Measurements from ENCODE around the gene SDE2.

The SDE2 gene

DNA sequence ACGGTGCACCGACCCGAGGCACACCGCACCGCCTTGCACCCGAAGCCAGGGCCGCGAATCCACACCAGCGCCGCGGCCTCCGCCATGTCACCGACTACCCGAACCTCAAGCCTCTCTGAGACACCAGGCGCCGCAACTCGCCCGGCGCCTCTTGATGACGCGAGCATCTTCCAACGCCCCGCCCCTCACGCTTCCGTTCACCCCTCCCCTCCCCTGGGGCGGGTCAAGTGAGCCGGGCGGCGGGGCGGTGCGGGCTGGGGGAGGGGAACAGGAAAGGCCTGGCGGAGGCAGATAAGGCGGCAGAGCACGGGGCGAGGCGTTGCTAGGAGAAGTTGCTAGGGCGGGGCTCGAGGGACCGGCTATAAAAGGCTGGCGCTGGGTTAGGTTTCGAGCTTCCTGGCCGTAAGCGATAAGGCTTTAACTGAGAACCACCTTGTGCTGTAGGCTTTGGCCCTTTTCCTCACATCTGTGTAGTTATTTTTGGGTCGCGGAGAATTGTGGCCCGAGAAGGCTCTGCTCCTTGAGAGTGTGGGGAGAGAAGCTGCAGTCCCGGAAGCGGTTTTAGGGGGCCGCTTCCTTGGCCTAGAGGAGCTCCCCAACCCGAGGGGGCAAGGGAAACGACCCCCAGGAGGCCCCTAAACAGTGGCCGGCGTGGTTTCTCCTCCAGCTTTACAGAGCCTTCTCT, at the start of gene SDE2:
TSS of gene SDE2 (minus strand) at position 117 of the 685 bp plus-strand sequence. CDS start at position 86, 31 bp downstream.
- Histone ChIP-seq H2AFZ (ENCODE audit: low read depth, low read length) (peak within 1 kb of the TSS; percentile 74), H3K27me3 (ENCODE audit: insufficient read depth, low read length) (no peaks in the 10 kb centered on the region)

DNA sequence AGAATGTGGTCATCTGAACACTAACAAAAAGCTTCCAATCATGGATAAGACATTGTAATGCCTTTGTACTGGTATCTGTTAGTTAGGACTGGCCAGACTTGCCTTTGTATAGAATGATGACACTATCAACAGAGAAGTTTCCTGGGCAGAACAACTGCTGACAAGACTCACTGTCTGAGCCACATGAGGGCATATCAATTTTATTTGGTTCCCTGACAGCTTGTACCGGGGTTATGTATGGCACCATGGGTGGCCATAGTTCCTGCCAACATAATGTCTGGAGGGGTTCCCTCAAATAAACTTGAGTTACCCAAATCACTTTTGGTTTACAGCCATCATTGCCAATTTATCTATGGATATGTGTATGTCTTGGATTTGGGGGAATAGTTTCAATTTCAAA, 49.7 kb upstream of the SDE2 start:
- Histone ChIP-seq H3K36me3 (ENCODE audit: insufficient read depth, low read length) (no peaks in the 10 kb centered on the region), H3K4me1 (ENCODE audit: insufficient read depth, low read length) (peaks cover 2% of the 10 kb centered on the region), H2AFZ (ENCODE audit: low read depth, low read length) (no peak overlapping the region), H3K9me3 (ENCODE audit: low read length) (no peaks in the 10 kb centered on the region), H3K27me3 (ENCODE audit: insufficient read depth, low read length) (no peaks in the 10 kb centered on the region), H3K4me3 (ENCODE audit: low read length) (no peak overlapping the region)

More for the DNA sequence above, at the start of gene SDE2:
- Histone ChIP-seq H3K4me1 (ENCODE audit: insufficient read depth, low read length) (peaks cover 39% of the 10 kb centered on the region), H3K4me3 (ENCODE audit: low read length) (peak within 1 kb of the TSS; percentile 90), H3K9me3 (ENCODE audit: low read length) (no peaks in the 10 kb centered on the region), H3K36me3 (ENCODE audit: insufficient read depth, low read length) (peaks cover 8% of the 10 kb centered on the region)

DNA sequence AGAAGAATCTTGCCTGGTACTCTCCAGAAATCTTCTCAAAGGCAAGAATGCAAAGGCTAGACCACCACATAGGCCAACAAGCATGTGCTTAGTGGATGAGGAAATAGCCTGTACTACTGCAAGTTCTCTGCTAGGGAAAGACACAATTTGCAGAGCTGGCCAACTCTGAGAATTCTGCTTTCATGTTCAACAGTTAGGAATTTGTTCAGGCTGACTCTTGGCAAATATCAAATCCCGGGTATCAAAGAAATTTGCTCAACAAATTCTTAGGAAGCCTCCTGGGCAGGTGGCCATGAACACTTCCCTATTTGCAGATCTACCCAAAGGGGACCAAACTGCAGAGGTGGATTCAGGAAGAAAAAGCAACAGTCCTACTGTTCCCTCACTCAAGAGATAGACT, 48.4 kb upstream of the SDE2 start:
- no peak overlapping the region for H3K4me3 ChIP-seq (ENCODE audit: low read length)
- H3K4me1 ChIP-seq (ENCODE audit: insufficient read depth, low read length): peaks cover 2% of the 10 kb centered on the region
- H3K36me3 ChIP-seq (ENCODE audit: insufficient read depth, low read length): no peaks in the 10 kb centered on the region
- peaks cover 2% of the 10 kb centered on the region for H3K9me3 ChIP-seq (ENCODE audit: low read length)
- no peak overlapping the region for H2AFZ ChIP-seq (ENCODE audit: low read depth, low read length)
- H3K27me3 ChIP-seq (ENCODE audit: insufficient read depth, low read length): no peaks in the 10 kb centered on the region

DNA sequence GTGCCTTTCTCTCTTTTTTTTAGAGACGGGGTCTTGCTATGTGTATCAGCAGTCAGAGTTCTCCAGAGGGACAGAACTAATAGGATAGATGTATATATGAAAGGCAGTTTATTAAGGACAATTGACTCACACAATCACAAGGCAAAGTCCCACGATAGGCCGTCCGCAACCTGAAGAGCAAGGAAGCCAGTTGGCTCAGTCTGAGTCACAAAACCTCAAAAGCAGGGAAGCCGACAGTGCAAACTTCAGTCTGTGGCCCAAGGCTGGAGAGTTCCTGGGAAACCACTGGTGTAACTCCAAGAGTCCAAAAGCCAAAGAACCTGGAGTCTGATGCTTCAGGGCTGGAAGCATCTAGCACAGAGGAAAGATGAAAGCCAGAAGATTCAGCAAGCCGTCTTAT, 47.1 kb upstream of the SDE2 start:
- Histone ChIP-seq H3K27me3 (ENCODE audit: insufficient read depth, low read length) (no peaks in the 10 kb centered on the region), H3K36me3 (ENCODE audit: insufficient read depth, low read length) (no peaks in the 10 kb centered on the region), H3K4me3 (ENCODE audit: low read length) (no peak overlapping the region), H3K9me3 (ENCODE audit: low read length) (peaks cover 2% of the 10 kb centered on the region), H3K4me1 (ENCODE audit: insufficient read depth, low read length) (peaks cover 2% of the 10 kb centered on the region), H2AFZ (ENCODE audit: low read depth, low read length) (no peak overlapping the region)

DNA sequence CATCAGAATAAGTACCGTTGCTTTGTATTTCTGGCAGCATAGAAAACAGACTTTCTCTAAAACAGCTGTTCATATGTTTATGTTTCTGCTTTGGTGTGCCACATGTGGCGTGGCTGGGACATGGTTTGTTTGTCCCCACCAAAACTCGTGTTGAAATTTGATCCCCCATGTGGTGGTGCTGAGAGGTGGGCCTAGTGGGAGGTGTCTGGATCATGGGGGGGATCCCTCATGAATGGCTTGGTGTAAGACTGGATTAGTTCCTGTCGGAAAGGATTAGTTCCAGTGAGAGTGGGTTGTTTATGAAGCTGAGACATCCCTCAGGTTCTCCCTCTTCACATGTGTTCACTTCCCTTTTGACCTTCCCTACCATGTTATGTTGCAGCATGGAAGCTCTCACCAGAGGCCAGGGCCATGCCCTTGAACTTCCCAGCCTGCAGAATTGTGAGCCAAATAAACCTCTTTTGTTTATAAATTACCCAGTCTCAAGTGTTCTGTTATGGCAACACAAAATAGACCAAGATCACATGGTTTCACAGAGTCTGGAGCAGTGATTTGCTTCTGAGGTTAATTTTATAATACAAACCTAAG, 45.5 kb upstream of the SDE2 start:
- peaks cover 2% of the 10 kb centered on the region for H3K4me1 ChIP-seq (ENCODE audit: insufficient read depth, low read length)
- H3K36me3 ChIP-seq (ENCODE audit: insufficient read depth, low read length): no peaks in the 10 kb centered on the region
- H3K4me3 ChIP-seq (ENCODE audit: low read length): no peak overlapping the region

DNA sequence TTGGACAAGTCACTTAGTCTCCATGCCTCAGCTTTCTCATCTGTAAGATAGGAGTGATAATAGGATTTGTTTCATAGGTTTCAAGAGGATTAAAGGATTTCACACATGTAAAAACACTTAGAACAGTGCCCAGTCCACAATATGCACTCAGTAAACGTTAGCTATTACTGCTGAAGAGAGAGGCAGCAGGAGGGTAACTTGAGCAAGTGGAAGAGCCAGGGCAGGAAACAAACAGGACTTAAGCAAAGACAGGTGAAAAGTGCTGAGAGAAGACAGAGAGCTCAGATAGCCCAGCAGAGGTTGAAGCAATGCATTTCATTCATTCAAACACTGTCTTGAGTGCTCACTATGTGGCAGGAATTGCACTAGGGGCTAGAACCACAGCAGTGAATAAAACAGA, 42.3 kb upstream of the SDE2 start:
- Histone ChIP-seq H3K36me3 (ENCODE audit: insufficient read depth, low read length) (no peaks in the 10 kb centered on the region), H3K9me3 (ENCODE audit: low read length) (peaks cover 2% of the 10 kb centered on the region), H3K4me3 (ENCODE audit: low read length) (no peak overlapping the region), H3K4me1 (ENCODE audit: insufficient read depth, low read length) (no peaks in the 10 kb centered on the region), H2AFZ (ENCODE audit: low read depth, low read length) (no peak overlapping the region), H3K27me3 (ENCODE audit: insufficient read depth, low read length) (no peaks in the 10 kb centered on the region)

More for the DNA sequence above, 45.5 kb upstream of the SDE2 start:
- H2AFZ ChIP-seq (ENCODE audit: low read depth, low read length): no peak overlapping the region
- H3K9me3 ChIP-seq (ENCODE audit: low read length): peaks cover 2% of the 10 kb centered on the region
- H3K27me3 ChIP-seq (ENCODE audit: insufficient read depth, low read length): no peaks in the 10 kb centered on the region

DNA sequence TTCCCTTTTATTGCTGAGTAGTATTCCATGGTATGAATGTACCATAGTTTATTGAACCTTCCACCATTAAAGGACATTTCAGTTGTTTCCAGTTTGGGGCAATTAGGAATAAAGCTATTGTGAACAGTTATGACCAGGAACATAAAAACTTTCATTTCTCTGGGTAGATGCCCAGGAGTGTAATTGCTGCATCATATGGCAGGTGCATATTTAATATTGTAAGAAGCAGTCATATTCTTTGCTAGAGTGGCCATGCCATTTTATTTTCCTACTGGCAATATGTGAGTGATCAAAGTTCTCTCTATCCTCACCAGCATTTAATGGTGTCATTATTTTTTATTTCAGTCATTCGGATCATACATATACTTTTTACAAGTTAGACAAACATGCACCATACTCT, 39.5 kb upstream of the SDE2 start:
- H3K4me1 ChIP-seq (ENCODE audit: insufficient read depth, low read length): no peaks in the 10 kb centered on the region
- peaks cover 2% of the 10 kb centered on the region for H3K9me3 ChIP-seq (ENCODE audit: low read length)
- H3K4me3 ChIP-seq (ENCODE audit: low read length): no peak overlapping the region
- no peaks in the 10 kb centered on the region for H3K27me3 ChIP-seq (ENCODE audit: insufficient read depth, low read length)
- H3K36me3 ChIP-seq (ENCODE audit: insufficient read depth, low read length): no peaks in the 10 kb centered on the region
- H2AFZ ChIP-seq (ENCODE audit: low read depth, low read length): no peak overlapping the region

DNA sequence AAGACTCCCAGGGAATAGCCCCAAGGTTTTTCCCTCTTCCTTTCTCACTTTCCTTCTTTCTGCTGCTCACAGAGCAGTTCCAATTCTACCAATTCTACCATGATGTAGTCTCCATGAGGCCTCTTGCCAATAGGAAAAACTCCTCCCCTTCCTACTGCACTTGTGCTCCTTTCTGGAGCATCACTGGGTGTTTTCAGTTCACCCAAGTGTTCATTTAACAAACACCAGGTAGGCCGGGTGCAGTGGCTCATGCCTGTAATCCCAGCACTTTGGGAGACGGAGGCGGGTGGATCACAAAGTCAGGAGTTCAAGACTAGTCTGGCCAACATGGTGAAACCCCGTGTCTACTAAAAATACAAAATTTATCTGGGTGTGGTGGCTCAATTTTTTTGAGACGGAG, 36.8 kb upstream of the SDE2 start:
- Histone ChIP-seq H3K4me3 (ENCODE audit: low read length) (no peak overlapping the region), H2AFZ (ENCODE audit: low read depth, low read length) (no peak overlapping the region), H3K27me3 (ENCODE audit: insufficient read depth, low read length) (no peaks in the 10 kb centered on the region), H3K36me3 (ENCODE audit: insufficient read depth, low read length) (no peaks in the 10 kb centered on the region), H3K4me1 (ENCODE audit: insufficient read depth, low read length) (no peaks in the 10 kb centered on the region), H3K9me3 (ENCODE audit: low read length) (no peaks in the 10 kb centered on the region)

DNA sequence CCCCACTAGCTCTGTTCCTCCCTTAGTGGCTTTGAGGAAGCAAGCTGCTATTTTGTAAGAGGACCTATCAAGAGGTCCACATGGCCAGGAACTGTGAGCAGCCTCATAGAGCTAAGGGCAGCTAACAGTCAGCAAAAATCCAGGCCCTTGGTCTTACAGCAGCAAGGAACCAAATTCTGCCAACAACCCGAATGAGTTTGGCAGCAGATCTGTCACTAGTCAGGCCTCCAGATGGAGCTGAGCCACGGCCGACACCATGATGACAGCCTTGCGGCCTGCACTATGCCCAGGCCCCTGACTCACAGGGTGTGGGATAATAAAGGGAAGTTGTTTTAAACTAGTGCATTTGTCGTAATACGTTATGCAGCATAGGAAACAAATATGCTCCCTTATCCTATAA, 35.3 kb upstream of the SDE2 start:
- H3K4me3 ChIP-seq (ENCODE audit: low read length): no peak overlapping the region
- no peak overlapping the region for H2AFZ ChIP-seq (ENCODE audit: low read depth, low read length)
- no peaks in the 10 kb centered on the region for H3K27me3 ChIP-seq (ENCODE audit: insufficient read depth, low read length)
- no peaks in the 10 kb centered on the region for H3K36me3 ChIP-seq (ENCODE audit: insufficient read depth, low read length)
- H3K9me3 ChIP-seq (ENCODE audit: low read length): no peaks in the 10 kb centered on the region
- H3K4me1 ChIP-seq (ENCODE audit: insufficient read depth, low read length): no peaks in the 10 kb centered on the region

DNA sequence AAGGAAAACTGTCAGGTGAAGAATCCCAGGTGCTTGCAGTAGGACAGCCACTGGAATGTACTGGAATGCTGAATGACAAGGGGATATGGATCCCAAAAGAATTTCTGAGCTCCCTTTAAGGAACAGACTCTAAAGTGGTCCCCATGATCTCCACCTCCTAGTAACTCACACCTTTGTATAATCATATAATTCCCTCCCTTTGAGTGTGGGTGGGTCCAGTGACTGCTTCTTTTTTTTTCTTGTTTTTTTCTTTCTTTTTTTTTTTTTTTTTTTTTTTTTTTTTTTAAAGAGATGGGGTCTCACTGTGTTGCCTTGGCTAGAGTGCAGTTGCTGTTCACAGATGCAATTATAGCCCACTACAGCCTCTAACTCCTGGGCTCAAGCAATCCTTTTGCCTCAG, 34.8 kb upstream of the SDE2 start:
- Histone ChIP-seq H3K9me3 (ENCODE audit: low read length) (no peaks in the 10 kb centered on the region), H3K27me3 (ENCODE audit: insufficient read depth, low read length) (no peaks in the 10 kb centered on the region), H2AFZ (ENCODE audit: low read depth, low read length) (no peak overlapping the region), H3K4me3 (ENCODE audit: low read length) (no peak overlapping the region), H3K36me3 (ENCODE audit: insufficient read depth, low read length) (no peaks in the 10 kb centered on the region), H3K4me1 (ENCODE audit: insufficient read depth, low read length) (no peaks in the 10 kb centered on the region)

DNA sequence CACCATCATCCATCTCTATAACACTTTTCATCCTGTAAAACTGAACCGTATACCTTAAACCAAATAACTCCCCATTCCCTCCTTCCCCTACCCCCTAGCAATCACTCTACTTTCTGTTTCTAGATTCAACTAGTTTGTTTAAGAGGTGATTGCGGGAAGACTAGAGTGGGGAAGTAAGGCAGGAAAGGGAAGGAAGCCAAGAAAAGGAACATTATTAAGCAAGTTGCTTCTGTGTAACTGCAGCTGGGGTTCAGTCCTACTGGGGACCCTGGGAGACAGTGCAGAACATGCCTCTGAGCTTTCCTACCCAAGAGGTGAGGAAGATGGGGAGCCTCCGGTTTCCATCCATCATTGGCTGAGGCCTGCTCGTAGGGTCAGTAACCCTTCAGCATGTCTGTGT, 34.4 kb upstream of the SDE2 start:
- Histone ChIP-seq H3K4me3 (ENCODE audit: low read length) (no peak overlapping the region), H3K36me3 (ENCODE audit: insufficient read depth, low read length) (no peaks in the 10 kb centered on the region), H2AFZ (ENCODE audit: low read depth, low read length) (no peak overlapping the region), H3K4me1 (ENCODE audit: insufficient read depth, low read length) (no peaks in the 10 kb centered on the region), H3K9me3 (ENCODE audit: low read length) (no peaks in the 10 kb centered on the region), H3K27me3 (ENCODE audit: insufficient read depth, low read length) (no peaks in the 10 kb centered on the region)

DNA sequence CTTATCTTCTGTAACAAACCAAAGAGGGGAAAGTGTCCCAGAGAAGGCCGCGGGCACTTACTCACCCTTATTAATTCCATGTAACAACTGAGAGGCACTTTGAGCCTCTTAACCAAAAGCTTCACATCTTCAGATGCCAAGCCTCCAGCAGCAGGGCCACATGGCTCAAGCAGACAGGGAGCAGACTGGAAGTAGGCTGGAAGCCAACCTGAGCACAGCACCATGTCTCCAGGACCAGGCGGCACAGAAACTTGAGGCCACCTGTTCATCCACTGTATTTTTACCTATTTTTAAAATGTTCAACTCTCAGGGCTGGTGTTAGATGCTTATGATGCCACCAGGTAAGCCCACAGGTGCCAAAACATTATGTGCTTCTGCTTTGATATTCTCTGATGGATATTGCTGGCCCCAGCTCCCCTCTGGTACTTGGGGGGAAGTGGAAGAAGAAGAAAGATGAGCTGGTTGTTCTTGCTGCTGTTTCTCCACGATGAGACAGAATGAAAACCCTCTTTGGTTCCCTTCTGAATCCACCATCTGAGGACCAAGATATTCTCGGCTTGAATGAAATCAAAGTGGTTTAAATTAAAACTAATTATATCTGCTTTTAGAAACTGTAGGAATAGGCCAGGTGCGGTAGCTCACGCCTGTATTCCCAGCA, 30.6 kb upstream of the SDE2 start:
- H3K4me1 ChIP-seq (ENCODE audit: insufficient read depth, low read length): peaks cover 9% of the 10 kb centered on the region
- H3K36me3 ChIP-seq (ENCODE audit: insufficient read depth, low read length): no peaks in the 10 kb centered on the region
- no peak overlapping the region for H3K4me3 ChIP-seq (ENCODE audit: low read length)
- no peak overlapping the region for H2AFZ ChIP-seq (ENCODE audit: low read depth, low read length)
- no peaks in the 10 kb centered on the region for H3K27me3 ChIP-seq (ENCODE audit: insufficient read depth, low read length)
- H3K9me3 ChIP-seq (ENCODE audit: low read length): no peaks in the 10 kb centered on the region

DNA sequence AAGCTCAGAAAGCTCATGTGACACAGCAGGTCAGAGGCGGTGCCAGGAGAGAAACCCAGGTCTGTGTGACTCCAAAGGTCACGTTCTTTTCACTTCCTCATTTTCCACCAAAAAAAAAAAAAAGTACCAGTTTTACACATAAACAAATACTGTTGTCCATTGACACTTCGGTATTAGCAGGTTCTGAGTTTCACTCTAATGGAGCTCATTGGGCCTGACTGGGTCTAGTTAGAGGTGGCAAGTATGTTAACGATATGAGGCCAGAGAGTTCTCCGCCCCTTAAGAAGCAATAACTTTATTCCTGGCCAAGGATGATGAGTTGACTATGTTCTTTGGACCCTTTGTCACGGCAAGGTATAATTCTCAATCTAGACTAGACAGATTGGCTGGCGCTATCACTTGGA, 30.0 kb upstream of the SDE2 start:
- H3K9me3 ChIP-seq (ENCODE audit: low read length): no peaks in the 10 kb centered on the region
- H3K27me3 ChIP-seq (ENCODE audit: insufficient read depth, low read length): no peaks in the 10 kb centered on the region
- no peak overlapping the region for H3K4me3 ChIP-seq (ENCODE audit: low read length)
- peaks cover 9% of the 10 kb centered on the region for H3K4me1 ChIP-seq (ENCODE audit: insufficient read depth, low read length)
- H2AFZ ChIP-seq (ENCODE audit: low read depth, low read length): no peak overlapping the region
- no peaks in the 10 kb centered on the region for H3K36me3 ChIP-seq (ENCODE audit: insufficient read depth, low read length)
